Measurements from ENCODE around the gene IRGC.
A peak's percentile ranks its signal among the peaks of the same experiment; 100 is the strongest.
"Not testable (repeated sequence)": the region's sequence is repeated elsewhere in the genome, so short reads cannot be mapped to it uniquely, and the experiment has no call there.

IRGC gene

GRCh38 chr19:43751466-43752220, 35.8 kb downstream of the IRGC start:
- no peak for DNase-seq (ENCODE audit: low read depth in 2 of 2, low spot score in 1 of 2)

GRCh38 chr19:43752287-43752875, 36.5 kb downstream of the IRGC start:
- no peak for DNase-seq (ENCODE audit: low read depth in 2 of 2, low spot score in 1 of 2)

DNA sequence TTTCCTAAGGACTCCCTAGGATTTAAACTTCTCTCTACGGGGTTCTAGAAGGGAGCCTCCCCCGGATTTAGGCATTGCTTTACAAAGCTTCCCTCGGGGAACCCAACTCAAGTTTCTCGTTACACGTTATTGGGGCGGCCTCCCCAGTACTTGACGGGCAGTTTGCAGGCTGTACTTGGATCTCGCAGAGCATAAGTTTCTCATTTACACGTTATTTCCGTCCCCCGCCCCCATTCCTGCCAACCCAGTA, 38.3 kb downstream of the IRGC start:
- DNase-seq (ENCODE audit: low read depth in 2 of 2, low spot score in 1 of 2), result no peak

DNA sequence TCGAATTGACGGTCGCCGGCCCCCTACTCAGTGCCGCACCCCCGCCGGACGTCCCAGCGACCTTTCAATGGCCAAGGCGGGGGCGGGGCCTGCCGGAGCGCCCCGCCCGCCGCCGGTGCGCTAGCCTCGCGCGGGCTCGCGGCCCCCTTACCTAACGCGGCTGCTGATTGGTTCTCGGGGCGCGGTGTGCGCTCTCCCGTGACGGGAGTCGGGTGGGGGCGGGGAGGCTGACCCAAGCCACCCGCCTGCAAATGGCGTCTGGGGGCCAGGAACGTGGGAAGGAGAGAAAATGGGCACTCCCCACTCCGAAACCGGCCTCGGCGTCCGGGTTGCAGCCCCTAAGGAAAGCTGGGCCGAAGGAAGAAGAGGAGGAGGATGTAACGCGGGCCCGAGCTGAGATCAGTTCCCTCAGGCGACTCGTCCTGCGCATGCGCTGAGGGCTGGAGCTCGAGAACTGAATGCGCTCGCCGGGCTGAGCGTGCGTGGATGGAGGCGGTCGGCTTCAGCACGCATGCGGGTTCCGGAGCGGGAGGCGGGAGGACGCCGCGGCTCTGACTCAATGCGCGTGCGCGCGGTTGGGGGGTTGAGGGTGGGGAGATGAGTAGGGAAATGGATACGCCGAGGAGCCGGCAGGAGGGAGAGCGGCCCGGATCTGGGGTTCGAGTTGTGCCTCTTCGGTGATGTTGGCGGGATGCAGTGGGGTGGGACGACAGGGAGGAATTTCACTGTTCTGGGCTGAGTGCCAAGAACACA, 38.8 kb downstream of the IRGC start, which contains the start of gene SMG9:
TSS of gene SMG9 (minus strand) at position 460 of the 753 bp plus-strand sequence. CDS start 4,221 bp downstream, outside the sequence.
- DNase-seq (ENCODE audit: low read depth in 2 of 2, low spot score in 1 of 2), result peak; percentile 94 to 96

DNA sequence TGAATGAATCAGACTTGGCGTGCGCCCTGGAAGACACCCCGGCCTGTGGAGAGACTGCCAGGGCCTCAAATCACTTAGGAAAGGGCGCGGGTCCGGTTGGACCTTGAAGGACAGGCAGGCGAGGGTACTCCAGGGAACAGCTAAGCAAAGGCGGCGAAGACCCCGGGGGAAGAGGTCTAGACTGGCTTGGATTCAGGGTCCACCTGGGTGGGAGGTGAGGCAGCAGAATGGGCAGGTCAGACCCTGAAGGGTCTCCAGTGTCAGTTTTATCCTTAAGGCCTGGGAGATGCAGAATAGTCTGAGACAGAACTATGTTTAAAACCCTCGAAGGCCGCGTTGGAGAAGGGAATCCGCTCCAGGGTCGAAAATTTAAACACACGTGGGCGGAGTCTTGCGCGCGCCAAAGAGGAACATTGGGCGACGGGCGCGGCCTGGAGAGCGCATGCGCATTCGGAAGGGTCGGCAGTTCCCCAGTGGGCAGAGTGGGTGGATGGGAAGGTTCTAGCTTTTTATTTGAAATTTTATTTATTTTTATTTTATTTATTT, 39.5 kb downstream of the IRGC start:
- peak; percentile 47 to 62 for DNase-seq (ENCODE audit: low read depth in 2 of 2, low spot score in 1 of 2)

GRCh38 chr19:43759515-43759914, 43.6 kb downstream of the IRGC start:
- DNase-seq (ENCODE audit: low read depth in 2 of 2, low spot score in 1 of 2), result no peak

DNA sequence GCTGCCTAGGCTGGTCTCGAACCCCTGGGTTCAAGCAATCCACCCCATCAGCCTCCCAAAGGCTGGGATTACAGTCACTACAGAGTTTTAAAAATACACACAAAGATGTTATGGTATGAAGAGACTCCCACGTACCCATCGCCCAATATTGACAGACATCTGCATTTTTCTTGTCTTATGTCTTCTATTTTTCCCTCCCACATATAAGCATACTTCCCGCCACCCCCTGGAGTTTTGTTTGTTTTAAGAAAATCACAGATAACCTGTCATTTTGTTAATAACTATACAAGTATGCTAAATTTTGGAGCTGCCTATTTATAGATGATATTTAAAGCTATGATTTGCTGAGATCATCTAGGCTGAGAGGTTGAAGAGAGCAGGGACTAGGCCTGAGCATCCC, 45.1 kb downstream of the IRGC start:
- no peak for DNase-seq (ENCODE audit: low read depth in 2 of 2, low spot score in 1 of 2)

GRCh38 chr19:43762814-43763213, 46.9 kb downstream of the IRGC start:
- no peak for DNase-seq (ENCODE audit: low read depth in 2 of 2, low spot score in 1 of 2)

DNA sequence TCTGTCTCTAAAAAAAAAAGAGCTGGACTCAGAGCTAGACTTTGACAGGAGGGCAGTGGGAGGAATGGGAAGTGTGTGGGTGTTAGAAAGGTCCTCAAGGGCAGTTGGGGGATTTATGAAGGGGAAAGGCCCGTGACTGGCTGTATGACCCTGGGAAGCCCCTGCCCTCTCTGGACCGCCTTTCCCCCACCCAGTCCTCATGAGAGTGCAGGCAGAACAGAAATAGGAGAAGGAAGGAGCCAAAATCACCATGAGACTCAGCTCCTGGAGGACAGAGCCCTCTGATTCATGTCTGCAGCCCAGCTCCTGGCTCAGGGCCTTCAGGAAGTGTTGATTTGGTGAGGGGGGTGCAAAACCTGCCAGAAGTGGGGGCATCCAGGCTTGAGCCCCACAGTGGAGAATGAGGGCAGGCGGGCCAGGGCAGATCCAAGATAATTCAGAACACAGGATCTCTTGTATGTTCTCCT, 47.6 kb downstream of the IRGC start:
- DNase-seq (ENCODE audit: low read depth in 2 of 2, low spot score in 1 of 2), result no peak

- DNase-seq (ENCODE audit: low read depth in 2 of 2, low spot score in 1 of 2), result not testable (repeated sequence)
Measured at GRCh38 chr19:43764684-43765083, 48.8 kb downstream of the IRGC start.

- peak; percentile 46 to 53 for DNase-seq (ENCODE audit: low read depth in 2 of 2, low spot score in 1 of 2)
Measured at GRCh38 chr19:43765109-43765876, 49.4 kb downstream of the IRGC start.

- DNase-seq (ENCODE audit: low read depth in 2 of 2, low spot score in 1 of 2), result no peak
Measured at GRCh38 chr19:43766755-43767043, 50.8 kb downstream of the IRGC start.

GRCh38 chr19:43767316-43767715, 51.4 kb downstream of the IRGC start:
- no peak for DNase-seq (ENCODE audit: low read depth in 2 of 2, low spot score in 1 of 2)

GRCh38 chr19:43767818-43768217, 51.9 kb downstream of the IRGC start:
- DNase-seq (ENCODE audit: low read depth in 2 of 2, low spot score in 1 of 2), result no peak

- no peak for DNase-seq (ENCODE audit: low read depth in 2 of 2, low spot score in 1 of 2)
Measured at GRCh38 chr19:43768273-43769050, 52.6 kb downstream of the IRGC start.

DNA sequence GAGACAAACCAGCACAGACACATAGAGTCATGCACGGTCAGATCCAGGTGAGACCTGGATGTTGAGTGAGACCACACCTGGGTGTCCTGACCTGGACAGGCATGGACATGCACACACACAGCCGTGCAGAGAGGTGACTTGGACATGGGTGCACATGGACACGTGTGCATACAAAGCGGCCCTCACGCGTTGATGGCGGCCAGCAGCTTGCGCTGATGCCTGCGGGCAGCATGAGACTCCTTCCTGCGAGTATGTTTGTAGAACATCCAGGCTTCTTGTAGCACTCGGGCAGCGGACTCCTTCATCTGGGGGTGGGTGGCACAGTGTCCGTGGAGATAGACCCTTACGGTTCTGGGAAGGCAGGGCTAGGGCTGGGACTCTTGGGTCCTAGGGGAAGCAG, 53.4 kb downstream of the IRGC start:
- no peak for DNase-seq (ENCODE audit: low read depth in 2 of 2, low spot score in 1 of 2)

All from stimulated activated CD8-positive, alpha-beta memory T cell treated with anti-CD3 and anti-CD28 coated beads, Interleukin-4, amount 100 ng/mL, for 4 hours (primary cell).